Ovary (tissue), 9 donors: ENCODE results near the gene KAT5. TPM values are rescaled to one million over a fixed set of nuclear protein-coding genes. Genes with fewer than 3 reads are reported as not detected.

Source experiments
- DNase-seq, 5 donors: peaks; one replicate each; pipeline ENCODE4 v3.0.0-alpha.2; 2019 to 2020
- H3K27ac ChIP-seq, 2 donors: fragments of 200-600 bp; one replicate each; pipeline versions ENCODE4 v1.5.1 to v1.8.0; 2019 to 2022
- H3K27me3 ChIP-seq: fragments of 200-600 bp; one replicate; pipeline ENCODE4 v1.8.0; 2022
- H3K36me3 ChIP-seq: fragments of 200-600 bp; sonication (generic); one replicate; pipeline ENCODE4 v1.5.1; 2019
- H3K4me1 ChIP-seq: one replicate; pipeline ENCODE4 v1.8.1; 2013; ENCODE audit warnings: mild to moderate bottlenecking, moderate library complexity; ENCODE audit not compliant: insufficient read depth
- H3K4me3 ChIP-seq: fragments of 200-600 bp; sonication (generic); one replicate; pipeline ENCODE4 v1.5.1; 2017
- H3K9me3 ChIP-seq, 2 donors: fragments of 200-600 bp in 1 of 2; sonication (generic) in 1 of 2; one replicate each; pipeline versions ENCODE4 v1.5.1 to v1.8.1; 2013 to 2019; ENCODE audit warnings: mild to moderate bottlenecking in 1 of 2, moderate library complexity in 1 of 2
- CTCF ChIP-seq, 3 donors: fragments of 450-650 bp in 2 of 3; fragments of 200-600 bp in 1 of 3; IDR thresholded peaks; one replicate each; pipeline versions ENCODE4 v1.5.1 to v1.8.0; 2016 to 2022; ENCODE audit warnings: antibody characterized with exemption in 3 of 3, mild to moderate bottlenecking in 1 of 3
- EP300 ChIP-seq: sonication (generic); formaldehyde crosslinking; IDR thresholded peaks from one replicate; pipeline ENCODE4 v1.6.1; 2017; ENCODE audit warnings: antibody characterized with exemption
- POLR2A ChIP-seq: fragments of 450-650 bp; IDR thresholded peaks from one replicate; pipeline ENCODE4 v1.6.1; 2017; ENCODE audit warnings: antibody characterized with exemption, mild to moderate bottlenecking, moderate library complexity
- WGBS, 3 donors: extraction: QIAGEN DNeasy Blood & Tissue Kit in 1 of 3; methylation state at CpG; one replicate each; pipeline versions ENCODE4 v1.1.5 to v1.1.7; 2013 to 2017; 5-methylcytosine and 5-hydroxymethylcytosine counted together
- intact Hi-C, 4 donors: fragments of 100-400 bp; cut with DNase I; formaldehyde crosslinking; loops; one replicate each; pipeline versions ENCODE4 v1.11.0 to v1.15.1; 2022 to 2023
- polyA plus RNA-seq, 2 donors: library from polyadenylated mRNA; stranded (reverse); fragments of 200-250 nt in 1 of 2; fragments of 350-450 nt in 1 of 2; fragmentation: Illumina TruSeq in 1 of 2; extraction: RNeasy Lipid Tissue Mini Kit (QIAGEN cat#74804) in 1 of 2; gene quantifications; one replicate each; pipeline ENCODE4 v1.2.3, GENCODE V29; 2013 to 2014
- total RNA-seq, 7 donors: library from RNA; depleted of rRNA in 2 of 7; stranded (reverse); fragments of >200 nt in 2 of 7; fragmentation: NEBNext Ultra II Directional in 3 of 7; extraction: Animal tissue kit (Norgen Biotek cat#: 25700) in 3 of 7; gene quantifications; one replicate each; pipeline versions ENCODE4 v1.1.0 to v1.2.4, GENCODE V29; 2016 to 2023
- donor health status: DM: no; HTN: no; CAD: no; lungs with moderate emphysema.
- donor health status: DM: no; HTN: no; CAD: no.
- donor health status: Bipolar disorder and iron deficiency.
- donor health status: DM: yes; HTN: yes; CAD: no.
- donor health status: DM: no; HTN: no; CAD: no.
- donor health status: DM: yes; HTN: yes; CAD: no.

Gene KAT5
- total and polyA plus RNA-seq, 9 donors = 56.1 to 110 (median 67.0) TPM

GRCh38 chr11:65692367-65692766 is 19.7 kb upstream of the KAT5 start:
- no peaks in the 10 kb centered on the region for H3K4me1 ChIP-seq
- H3K27ac ChIP-seq = no peak overlapping the region
- H3K9me3 ChIP-seq = no peaks in the 10 kb centered on the region
- H3K36me3 ChIP-seq = no peaks in the 10 kb centered on the region
- H3K4me3 ChIP-seq = no peak overlapping the region
- TF ChIP-seq CTCF (IDR thresholded peaks at IDR 0.05) = no peak
- DNase-seq = no peak
- no peaks in the 10 kb centered on the region for H3K27me3 ChIP-seq
- WGBS, 3 donors = 67 to 75% (median 74%) methylated on average over 11 of the region's 11 CpGs
- intact Hi-C loops = no loop called here

GRCh38 chr11:65695459-65696241 is 16.4 kb upstream of the KAT5 start:
- no peaks in the 10 kb centered on the region for H3K4me1 ChIP-seq
- 79 to 82% (median 80%) methylated on average over 12 of the region's 12 CpGs for WGBS, 3 donors
- TF ChIP-seq CTCF (IDR thresholded peaks at IDR 0.05) (no peak), EP300 (no peak), POLR2A (no peak)
- no peak overlapping the region for H3K4me3 ChIP-seq
- intact Hi-C loops = no loop called here
- no peak for DNase-seq
- H3K9me3 ChIP-seq = no peaks in the 10 kb centered on the region
- no peaks in the 10 kb centered on the region for H3K27me3 ChIP-seq
- H3K27ac ChIP-seq = no peak overlapping the region
- H3K36me3 ChIP-seq = no peaks in the 10 kb centered on the region

- no peaks in the 10 kb centered on the region for H3K27me3 ChIP-seq
- H3K27ac ChIP-seq = no peak overlapping the region
- intact Hi-C loops = no loop called here
- TF ChIP-seq CTCF (IDR thresholded peaks at IDR 0.05) (no peak), POLR2A (no peak), EP300 (no peak)
- DNase-seq = no peak
- no peaks in the 10 kb centered on the region for H3K4me1 ChIP-seq
- no peaks in the 10 kb centered on the region for H3K9me3 ChIP-seq
- H3K4me3 ChIP-seq = no peak overlapping the region
- 76 to 92% (median 83%) methylated on average over 5 of the region's 5 CpGs for WGBS, 3 donors
- H3K36me3 ChIP-seq = no peaks in the 10 kb centered on the region
Observed at GRCh38 chr11:65696802-65697552, 15.1 kb upstream of the KAT5 start.

GRCh38 chr11:65698205-65698604 is 13.8 kb upstream of the KAT5 start:
- Histone ChIP-seq H3K27me3 (no peaks in the 10 kb centered on the region), H3K4me3 (no peak overlapping the region), H3K36me3 (no peaks in the 10 kb centered on the region), H3K9me3 (no peaks in the 10 kb centered on the region), H3K4me1 (no peaks in the 10 kb centered on the region), H3K27ac (no peak overlapping the region)
- WGBS, 3 donors = 45 to 53% (median 45%) methylated on average over 8 of the region's 8 CpGs
- TF ChIP-seq CTCF (IDR thresholded peaks at IDR 0.05) = no peak
- no peak for TF ChIP-seq POLR2A
- TF ChIP-seq EP300 = no peak
- intact Hi-C loops = no loop called here
- DNase-seq = no peak
